ENCODE measurements around the gene HOXC13.

HOXC13 gene

DNA sequence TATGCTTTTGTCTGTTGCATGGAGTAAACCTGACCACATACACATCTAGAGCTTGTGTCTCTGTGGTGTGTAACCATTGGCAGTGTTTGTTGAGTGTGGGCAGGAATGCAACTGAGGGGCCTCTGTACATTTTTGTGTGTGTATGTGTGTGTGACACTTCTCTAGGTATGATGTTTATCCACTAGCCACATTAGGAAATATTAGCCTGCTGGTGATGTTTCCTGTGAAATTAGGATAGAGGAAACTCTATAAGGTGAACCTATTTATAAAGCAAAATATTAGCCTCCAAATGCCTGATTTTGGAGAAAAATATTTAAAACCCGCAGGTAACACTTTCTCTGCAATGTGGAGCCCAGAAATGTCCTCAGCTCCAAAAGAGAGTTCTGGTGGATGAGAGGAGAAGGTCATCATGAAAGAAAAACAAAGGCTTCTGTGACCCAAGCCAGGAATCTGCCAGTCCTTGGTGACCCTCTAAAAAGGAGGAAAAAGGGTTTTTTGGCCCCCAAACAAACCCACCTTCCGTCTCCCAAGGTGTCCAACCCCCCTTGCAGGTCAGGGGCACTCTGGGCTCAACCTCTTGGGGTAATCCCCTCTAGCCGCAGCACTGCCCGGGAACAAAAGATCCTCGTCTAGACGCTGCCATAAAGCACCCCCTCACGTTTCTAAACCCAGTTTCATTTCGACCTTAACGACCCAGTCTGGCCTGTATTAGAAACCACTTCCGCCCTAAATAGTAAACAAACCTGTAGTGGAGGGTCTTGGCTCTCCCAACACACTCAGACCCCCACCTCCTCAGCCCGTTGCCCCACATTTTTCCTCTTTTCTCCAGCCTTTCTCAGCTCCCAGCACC, 39.2 kb downstream of the HOXC13 start:
- TF ChIP-seq, protein P1, sequence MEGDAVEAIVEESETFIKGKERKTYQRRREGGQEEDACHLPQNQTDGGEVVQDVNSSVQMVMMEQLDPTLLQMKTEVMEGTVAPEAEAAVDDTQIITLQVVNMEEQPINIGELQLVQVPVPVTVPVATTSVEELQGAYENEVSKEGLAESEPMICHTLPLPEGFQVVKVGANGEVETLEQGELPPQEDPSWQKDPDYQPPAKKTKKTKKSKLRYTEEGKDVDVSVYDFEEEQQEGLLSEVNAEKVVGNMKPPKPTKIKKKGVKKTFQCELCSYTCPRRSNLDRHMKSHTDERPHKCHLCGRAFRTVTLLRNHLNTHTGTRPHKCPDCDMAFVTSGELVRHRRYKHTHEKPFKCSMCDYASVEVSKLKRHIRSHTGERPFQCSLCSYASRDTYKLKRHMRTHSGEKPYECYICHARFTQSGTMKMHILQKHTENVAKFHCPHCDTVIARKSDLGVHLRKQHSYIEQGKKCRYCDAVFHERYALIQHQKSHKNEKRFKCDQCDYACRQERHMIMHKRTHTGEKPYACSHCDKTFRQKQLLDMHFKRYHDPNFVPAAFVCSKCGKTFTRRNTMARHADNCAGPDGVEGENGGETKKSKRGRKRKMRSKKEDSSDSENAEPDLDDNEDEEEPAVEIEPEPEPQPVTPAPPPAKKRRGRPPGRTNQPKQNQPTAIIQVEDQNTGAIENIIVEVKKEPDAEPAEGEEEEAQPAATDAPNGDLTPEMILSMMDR (conservative IDR thresholded peaks at IDR 0.05; ENCODE audit: control insufficient read depth, insufficient read depth, low read depth, low read length) = no peak
- H3K4me3 ChIP-seq (ENCODE audit: control insufficient read depth, low read depth, low read length) = no peak overlapping the region
- DNase-seq (ENCODE audit: low read depth) = no peak

DNA sequence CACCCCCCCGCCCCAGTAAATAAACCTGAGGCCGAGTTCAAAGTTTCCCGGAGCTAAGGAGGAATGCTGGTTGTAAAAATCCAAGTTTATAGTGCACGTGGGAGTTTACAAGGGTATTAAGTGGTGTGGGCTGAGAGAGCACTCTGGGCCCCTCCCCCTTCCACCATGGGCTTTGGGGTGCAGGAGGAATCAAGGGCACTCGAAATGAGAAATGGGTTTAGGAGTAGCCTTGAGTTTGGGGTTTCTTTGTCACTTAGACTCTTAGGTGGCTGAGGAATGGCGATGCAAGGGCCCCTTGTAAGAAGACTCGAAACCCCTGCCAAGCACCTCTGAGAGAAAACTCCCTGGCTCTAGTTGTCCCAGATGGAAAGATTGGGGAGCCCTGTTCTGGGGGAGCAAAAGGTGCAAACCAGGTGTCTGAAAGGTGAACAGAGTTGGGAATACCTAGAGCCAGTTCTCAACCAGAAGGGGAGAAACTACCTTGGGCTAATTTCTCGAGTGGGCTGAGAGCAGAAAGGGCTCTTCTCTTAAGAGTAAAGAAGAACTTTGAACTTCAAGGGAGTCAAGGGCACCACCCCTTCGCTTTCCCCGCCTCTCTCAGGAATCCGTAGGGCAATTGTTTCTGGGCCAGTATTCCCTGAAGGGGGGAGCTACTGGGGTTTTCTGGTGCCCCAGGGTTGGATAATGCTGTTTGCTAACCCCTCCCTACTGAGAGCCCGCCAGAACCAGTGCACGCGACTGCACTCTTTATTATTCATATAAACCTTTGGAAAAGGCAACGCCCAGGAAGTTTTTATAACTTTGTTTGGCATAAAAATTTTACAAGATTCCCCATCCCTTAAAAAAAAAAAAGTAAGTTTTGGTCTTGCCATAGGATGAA, 40.1 kb downstream of the HOXC13 start:
- TF ChIP-seq, protein P1 (conservative IDR thresholded peaks at IDR 0.05; ENCODE audit: control insufficient read depth, insufficient read depth, low read depth, low read length) = no peak
- no peak for DNase-seq (ENCODE audit: low read depth)
- no peak overlapping the region for H3K4me3 ChIP-seq (ENCODE audit: control insufficient read depth, low read depth, low read length)

DNA sequence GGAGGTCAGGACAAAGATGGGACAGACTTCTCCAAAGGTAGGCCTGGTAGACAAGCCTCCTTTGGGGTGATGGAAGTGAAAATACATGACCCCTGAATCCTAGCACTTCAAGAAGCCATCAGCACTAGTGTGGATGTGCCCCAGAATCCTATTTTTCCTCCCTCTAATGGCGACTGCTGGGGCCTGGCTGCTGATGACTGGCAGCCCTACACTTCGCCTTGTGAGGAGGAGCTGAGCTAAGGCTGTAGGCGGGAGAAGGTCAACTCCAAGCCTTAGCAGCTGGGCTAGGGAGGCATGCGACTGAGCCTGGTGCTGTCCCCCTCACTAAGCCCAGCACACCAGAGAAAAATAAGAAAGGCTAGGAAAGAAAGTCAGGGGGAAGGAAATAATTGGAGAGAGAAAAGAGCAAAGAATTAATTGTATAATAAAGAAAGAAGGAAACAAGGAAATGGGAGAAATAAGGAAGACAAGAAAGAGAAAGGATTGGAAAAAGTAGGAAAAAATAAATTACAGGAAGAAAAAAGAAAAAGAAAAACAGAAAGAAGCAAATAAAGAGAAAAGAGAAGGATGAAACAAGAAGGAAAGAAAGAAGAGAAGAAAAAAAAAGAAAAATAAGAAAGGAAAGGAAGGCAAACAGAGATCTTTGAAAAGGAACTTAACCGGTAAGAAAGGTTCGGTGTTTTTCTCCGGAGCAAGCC, 41.6 kb downstream of the HOXC13 start:
- TF ChIP-seq, protein P1 (conservative IDR thresholded peaks at IDR 0.05; ENCODE audit: control insufficient read depth, insufficient read depth, low read depth, low read length) = no peak
- DNase-seq (ENCODE audit: low read depth) = no peak
- H3K4me3 ChIP-seq (ENCODE audit: control insufficient read depth, low read depth, low read length) = no peak overlapping the region

DNA sequence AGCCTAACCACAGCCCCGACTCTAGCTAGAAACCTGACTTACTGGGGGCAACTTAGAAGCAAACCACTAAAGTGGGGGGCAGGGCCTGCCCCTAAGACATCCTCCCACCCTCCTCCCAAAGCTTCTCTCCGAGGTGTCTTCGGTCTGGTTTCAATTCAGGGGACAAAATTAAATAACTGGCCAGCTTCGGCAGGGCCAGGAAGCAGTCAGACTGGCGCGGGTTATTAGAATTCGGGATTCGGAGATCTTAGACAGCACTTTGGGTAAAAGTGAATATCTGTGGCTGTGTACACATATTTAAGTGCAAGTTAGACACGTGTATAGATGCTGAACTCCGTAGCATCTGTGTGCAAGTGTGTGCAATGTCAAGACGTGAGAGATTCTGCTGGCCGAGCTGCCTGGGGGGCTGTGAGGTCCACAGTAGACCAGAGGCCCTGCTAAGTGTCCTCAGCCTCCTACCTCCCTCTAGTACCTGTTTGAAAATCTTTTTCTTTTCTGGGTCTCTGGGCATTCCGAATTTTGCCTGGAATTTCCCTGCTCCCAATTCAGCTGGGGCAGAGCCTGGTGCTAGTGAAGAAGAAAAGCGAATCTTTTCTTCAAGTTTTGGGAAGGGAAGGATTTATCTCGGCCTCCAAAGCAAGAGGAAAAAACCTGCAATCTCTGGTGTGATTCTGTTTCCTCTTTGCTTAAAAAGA, 42.3 kb downstream of the HOXC13 start:
- H3K4me3 ChIP-seq (ENCODE audit: control insufficient read depth, low read depth, low read length) = no peak overlapping the region
- TF ChIP-seq, protein P1 (conservative IDR thresholded peaks at IDR 0.05; ENCODE audit: control insufficient read depth, insufficient read depth, low read depth, low read length) = no peak
- DNase-seq (ENCODE audit: low read depth) = no peak

DNA sequence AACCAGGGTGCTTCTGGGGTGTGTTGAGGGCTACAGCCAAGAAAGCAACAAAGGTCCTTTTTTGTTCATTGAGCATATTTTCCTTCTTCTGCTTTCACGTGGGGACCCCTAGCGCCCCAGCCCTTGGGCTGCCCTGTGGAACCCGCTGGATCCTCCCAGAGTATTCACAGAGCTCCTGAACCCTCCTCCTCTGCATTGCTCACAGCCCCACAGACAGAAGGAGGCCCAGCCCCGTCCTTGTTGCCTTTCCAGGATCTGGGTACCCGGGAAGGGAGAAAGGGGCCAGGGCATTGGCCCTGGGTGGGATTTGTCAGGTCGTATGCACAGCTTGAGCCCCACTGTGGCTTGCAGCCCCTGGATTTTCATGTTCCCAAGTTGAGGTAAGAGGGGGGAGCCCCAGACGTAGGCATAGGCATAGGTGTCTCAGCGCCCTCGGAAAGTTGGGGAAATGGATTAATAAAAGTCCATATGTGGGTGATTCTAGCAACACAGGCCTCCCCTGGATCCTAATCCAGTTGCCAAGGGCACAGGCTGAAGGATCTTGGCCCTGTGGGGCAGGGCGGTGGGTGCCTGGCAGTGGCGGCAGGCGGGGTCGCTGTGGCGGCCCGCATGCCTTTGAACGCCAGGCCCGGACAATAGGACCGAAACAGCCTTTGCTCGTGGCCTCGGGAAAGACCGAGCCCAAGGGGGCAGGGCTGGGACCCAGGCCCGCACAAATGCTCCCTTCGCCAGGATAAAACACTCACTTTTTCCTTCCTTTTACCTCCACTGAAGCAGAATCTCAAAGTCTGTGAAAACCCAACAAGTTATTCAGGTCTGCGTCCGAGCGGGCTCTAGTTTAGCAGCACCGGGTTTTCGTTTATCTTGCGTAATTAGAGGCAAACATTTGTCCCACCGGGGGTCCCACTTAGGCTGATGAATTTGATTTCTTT, 43.3 kb downstream of the HOXC13 start:
- no peak overlapping the region for H3K4me3 ChIP-seq (ENCODE audit: control insufficient read depth, low read depth, low read length)
- TF ChIP-seq, protein P1 (conservative IDR thresholded peaks at IDR 0.05; ENCODE audit: control insufficient read depth, insufficient read depth, low read depth, low read length) = no peak
- no peak for DNase-seq (ENCODE audit: low read depth)
